ENCODE data around the gene NR2C1.

DNA sequence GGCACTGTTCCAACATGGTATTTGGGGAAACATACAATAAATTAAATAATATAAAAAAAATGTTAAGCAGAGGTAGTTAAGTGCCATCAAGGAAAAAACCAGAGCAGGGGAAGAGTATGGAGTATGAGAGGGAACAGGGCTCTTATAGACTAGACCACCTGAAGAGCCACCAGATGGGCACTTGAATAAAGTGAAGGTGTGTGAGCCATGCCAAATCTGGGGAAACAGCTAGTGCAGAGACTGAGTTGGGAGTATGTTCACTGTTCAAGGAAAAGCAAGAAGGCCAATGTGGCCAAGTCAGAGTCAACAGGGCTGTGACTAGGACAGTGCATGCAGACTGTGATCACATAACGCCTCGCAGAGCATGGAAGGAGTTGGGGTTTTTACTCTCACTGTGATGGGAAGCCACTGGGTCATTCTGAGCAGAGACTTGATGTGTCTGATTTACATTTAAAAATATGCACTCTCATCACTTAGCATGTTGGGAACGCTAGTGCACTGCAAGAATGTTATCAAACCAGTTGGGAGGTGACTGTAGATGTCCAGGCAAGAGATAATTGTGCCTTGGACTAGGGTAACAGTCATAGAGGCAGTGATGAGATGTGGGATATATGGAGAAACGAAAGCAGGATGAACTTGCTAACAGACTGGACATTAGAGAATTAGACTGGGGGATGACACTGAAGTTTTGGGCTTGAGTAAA lies 95.5 kb downstream of the NR2C1 start:
- TF ChIP-seq TAF1 (IDR thresholded peaks at IDR 0.05; ENCODE audit: borderline replicate concordance, insufficient read depth, low read length): no peak
- TF ChIP-seq SIN3A (IDR thresholded peaks at IDR 0.05; ENCODE audit: borderline replicate concordance, insufficient read depth, low read length): no peak

All from PFSK-1 (cell line).